K562 (cell line): ENCODE measurements around the gene KPNB1. TPM values are rescaled to one million over a fixed set of nuclear protein-coding genes. Genes with fewer than 3 reads are reported as not detected.
A peak's percentile ranks its signal among the peaks of the same experiment; 100 is the strongest.

ENCODE experiments used
- ATF6 ChIP-seq: sonication (generic); formaldehyde crosslinking; IDR thresholded peaks from 2 replicates; pipeline ENCODE4 v1.4.0; 2020; ENCODE audit warnings: mild to moderate bottlenecking, missing genetic modification reagents
- CREM ChIP-seq: IDR thresholded peaks from 2 replicates; pipeline ENCODE4 v1.6.1; 2014; ENCODE audit warnings: antibody characterized with exemption, low read depth
- EHMT2 ChIP-seq: fragments of 450-650 bp; IDR thresholded peaks from 2 replicates; pipeline ENCODE4 v1.6.1; 2018; ENCODE audit warnings: antibody characterized with exemption
- ILK ChIP-seq: fragments of 450-650 bp; IDR thresholded peaks from 2 replicates; pipeline ENCODE4 v1.6.1; 2016; ENCODE audit warnings: missing genetic modification characterization, low read depth, mild to moderate bottlenecking, missing compliant biosample characterization, moderate library complexity, borderline replicate concordance
- KLF1 ChIP-seq: fragments of 450-650 bp; IDR thresholded peaks from 2 replicates; pipeline ENCODE4 v1.6.1; 2016; ENCODE audit warnings: missing genetic modification characterization, missing compliant biosample characterization
- MAZ ChIP-seq, 2 experiments: fragments of 450-650 bp in 1 of 2; sonication (generic) in 1 of 2; formaldehyde crosslinking; IDR thresholded peaks in 1 of 2; conservative IDR thresholded peaks in 1 of 2; 2 replicates each; pipeline versions ENCODE4 v1.4.0 to v1.5.0; 2020; ENCODE audit warnings: mild to moderate bottlenecking in 1 of 2, missing genetic modification reagents in 1 of 2
- NFATC3 ChIP-seq: fragments of 450-650 bp; IDR thresholded peaks from 2 replicates; pipeline ENCODE4 v1.6.1; 2017; ENCODE audit warnings: mild to moderate bottlenecking
- NR2F6 ChIP-seq: fragments of 450-650 bp; formaldehyde crosslinking; IDR thresholded peaks from 2 replicates; pipeline ENCODE4 v1.4.0; 2020; ENCODE audit warnings: mild to moderate bottlenecking
- PHB ChIP-seq: fragments of 250-450 bp; sonication (Bioruptor Pico); IDR thresholded peaks from 2 replicates; pipeline ENCODE4 v1.5.0; 2021
- POLR2B ChIP-seq: fragments of 450-650 bp; IDR thresholded peaks from 2 replicates; pipeline ENCODE4 v1.6.1; 2018; ENCODE audit warnings: low read depth; ENCODE audit not compliant: partially characterized antibody
- POU5F1 ChIP-seq: fragments of 150-350 bp; IDR thresholded peaks from 2 replicates; pipeline ENCODE4 v1.6.1; 2014; ENCODE audit warnings: borderline replicate concordance, low read length, low read depth, mild to moderate bottlenecking; ENCODE audit not compliant: partially characterized antibody
- SAP30 ChIP-seq: fragments of 200-600 bp; sonication (generic); IDR thresholded peaks from 2 replicates; pipeline ENCODE4 v1.6.1; 2012; ENCODE audit warnings: borderline replicate concordance, low read depth, mild to moderate bottlenecking, moderate library complexity, low read length, control low read depth, inconsistent platforms; ENCODE audit not compliant: insufficient read depth, poor library complexity, severe bottlenecking
- WHSC1 ChIP-seq: IDR thresholded peaks from one replicate; pipeline ENCODE4 v1.6.1; 2012; ENCODE audit warnings: low read length, control low read depth, inconsistent platforms
- ZNF133 ChIP-seq: fragments of 250-450 bp; sonication (Bioruptor Pico); IDR thresholded peaks from 2 replicates; pipeline ENCODE4 v1.4.0; 2020; ENCODE audit warnings: mild to moderate bottlenecking
- ZNF224 ChIP-seq: sonication (generic); formaldehyde crosslinking; IDR thresholded peaks from 2 replicates; pipeline ENCODE4 v1.8.0; 2022; ENCODE audit warnings: mild to moderate bottlenecking, missing genetic modification reagents
- ZNF583 ChIP-seq: fragments of 250-450 bp; sonication (Bioruptor Pico); IDR thresholded peaks from 2 replicates; pipeline ENCODE4 v1.4.0; 2020
- ZNF696 ChIP-seq: fragments of 250-450 bp; sonication (Bioruptor Pico); conservative IDR thresholded peaks from 2 replicates; pipeline ENCODE4 v1.4.0; 2020; ENCODE audit warnings: mild to moderate bottlenecking, moderate library complexity
- polyA plus RNA-seq, 8 experiments: library from polyadenylated mRNA; depleted of rRNA in 4 of 8; stranded (reverse) in 5 of 8; unstranded in 3 of 8; fragments of >200 nt; fragmentation: Nextera tagmentation in 2 of 8; fragmentation: Illumina TruSeq in 1 of 8; extraction: Ambion mirVana in 2 of 8; extraction: Trizol in 1 of 8; gene quantifications; 2 replicates each; pipeline versions ENCODE4 v1.2.1 to v1.2.3, GENCODE V29; 2011 to 2014; ENCODE audit warnings: inconsistent platforms in 1 of 8, missing spikeins in 1 of 8
- total RNA-seq, 7 experiments: library from RNA; depleted of rRNA in 6 of 7; stranded (reverse); fragments of >200 nt in 6 of 7; fragmentation: Illumina TruSeq in 2 of 7; extraction: Trizol in 2 of 7; gene quantifications; 2 replicates each; pipeline versions ENCODE4 v1.2.1 to v1.2.3, GENCODE V29; 2011 to 2021; ENCODE audit warnings: low replicate concordance in 1 of 7
- TF ChIP-seq, protein P1 (sequence below): fragments of 450-650 bp; IDR thresholded peaks from 2 replicates; pipeline ENCODE4 v1.6.1; 2016; ENCODE audit warnings: low read depth

Gene KPNB1
- total and polyA plus RNA-seq, 9 of the 15 experiments (the other 6 are each of a cell fraction or from before 2014, with no cell fraction given): 154 to 622 (median 354) TPM

DNA sequence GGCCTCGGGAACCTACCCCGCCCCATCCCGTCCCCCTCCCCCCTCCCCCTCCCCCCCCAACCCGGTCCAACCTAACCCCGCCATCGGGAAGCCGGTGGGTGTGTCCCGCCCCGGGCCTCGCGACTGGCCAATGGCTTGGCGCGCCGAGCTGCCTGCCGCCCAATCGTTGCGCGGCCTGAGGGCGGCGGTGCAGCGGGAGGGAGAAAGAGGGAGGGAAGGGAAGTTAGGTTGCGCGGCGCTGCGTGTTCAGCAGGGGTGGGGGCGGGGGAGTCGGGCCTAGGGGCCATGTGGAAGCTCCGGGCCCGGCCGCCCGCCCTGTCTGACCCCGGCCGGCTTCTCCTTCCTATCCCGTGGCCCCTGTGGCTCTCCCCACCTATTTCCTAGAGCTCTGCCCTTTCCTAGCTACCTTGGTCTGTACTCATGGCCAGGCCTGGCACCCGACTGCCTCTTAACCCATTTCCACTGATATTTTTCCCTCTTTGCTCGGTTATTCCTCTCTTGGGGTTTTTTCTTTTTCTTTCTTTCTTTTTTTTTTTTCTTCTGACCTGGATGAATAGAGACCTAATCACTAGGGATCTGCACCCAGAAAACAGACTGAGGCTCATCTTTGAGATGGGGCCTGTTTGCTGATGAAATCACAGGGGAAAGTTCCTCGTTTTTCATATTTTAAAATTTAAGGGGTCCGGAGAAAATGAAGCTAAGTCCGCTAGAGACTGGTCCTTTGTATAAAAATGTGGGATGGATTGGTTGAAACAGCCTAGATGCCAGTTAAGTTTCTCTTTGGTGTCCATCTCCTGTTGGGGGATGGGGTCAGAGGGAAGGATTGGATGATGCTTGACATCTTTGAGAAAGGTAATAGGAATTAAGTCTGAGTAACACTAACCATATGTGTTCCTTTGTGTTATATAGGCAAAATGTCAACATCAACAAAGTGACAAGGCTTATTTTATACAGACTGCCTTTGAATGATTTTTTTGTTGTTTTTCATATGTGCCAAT, 1.1 kb downstream of the KPNB1 start (continued):
- TF ChIP-seq POU5F1: no peak
- TF ChIP-seq NR2F6 (CRISPR knock-in tag): no peak
- TF ChIP-seq ZNF133 (CRISPR knock-in tag): no peak
- peak; percentile 43 for TF ChIP-seq POLR2B
- TF ChIP-seq NFATC3: no peak
- TF ChIP-seq CREM: peak; percentile 82
- TF ChIP-seq ZNF224: no peak
- TF ChIP-seq SAP30: peak; percentile 69
- no peak for TF ChIP-seq KLF1 (tag)
- TF ChIP-seq WHSC1: no peak
- no peak for TF ChIP-seq PHB (CRISPR knock-in tag)
- no peak for TF ChIP-seq ZNF583 (CRISPR knock-in tag)
- TF ChIP-seq, protein P1, sequence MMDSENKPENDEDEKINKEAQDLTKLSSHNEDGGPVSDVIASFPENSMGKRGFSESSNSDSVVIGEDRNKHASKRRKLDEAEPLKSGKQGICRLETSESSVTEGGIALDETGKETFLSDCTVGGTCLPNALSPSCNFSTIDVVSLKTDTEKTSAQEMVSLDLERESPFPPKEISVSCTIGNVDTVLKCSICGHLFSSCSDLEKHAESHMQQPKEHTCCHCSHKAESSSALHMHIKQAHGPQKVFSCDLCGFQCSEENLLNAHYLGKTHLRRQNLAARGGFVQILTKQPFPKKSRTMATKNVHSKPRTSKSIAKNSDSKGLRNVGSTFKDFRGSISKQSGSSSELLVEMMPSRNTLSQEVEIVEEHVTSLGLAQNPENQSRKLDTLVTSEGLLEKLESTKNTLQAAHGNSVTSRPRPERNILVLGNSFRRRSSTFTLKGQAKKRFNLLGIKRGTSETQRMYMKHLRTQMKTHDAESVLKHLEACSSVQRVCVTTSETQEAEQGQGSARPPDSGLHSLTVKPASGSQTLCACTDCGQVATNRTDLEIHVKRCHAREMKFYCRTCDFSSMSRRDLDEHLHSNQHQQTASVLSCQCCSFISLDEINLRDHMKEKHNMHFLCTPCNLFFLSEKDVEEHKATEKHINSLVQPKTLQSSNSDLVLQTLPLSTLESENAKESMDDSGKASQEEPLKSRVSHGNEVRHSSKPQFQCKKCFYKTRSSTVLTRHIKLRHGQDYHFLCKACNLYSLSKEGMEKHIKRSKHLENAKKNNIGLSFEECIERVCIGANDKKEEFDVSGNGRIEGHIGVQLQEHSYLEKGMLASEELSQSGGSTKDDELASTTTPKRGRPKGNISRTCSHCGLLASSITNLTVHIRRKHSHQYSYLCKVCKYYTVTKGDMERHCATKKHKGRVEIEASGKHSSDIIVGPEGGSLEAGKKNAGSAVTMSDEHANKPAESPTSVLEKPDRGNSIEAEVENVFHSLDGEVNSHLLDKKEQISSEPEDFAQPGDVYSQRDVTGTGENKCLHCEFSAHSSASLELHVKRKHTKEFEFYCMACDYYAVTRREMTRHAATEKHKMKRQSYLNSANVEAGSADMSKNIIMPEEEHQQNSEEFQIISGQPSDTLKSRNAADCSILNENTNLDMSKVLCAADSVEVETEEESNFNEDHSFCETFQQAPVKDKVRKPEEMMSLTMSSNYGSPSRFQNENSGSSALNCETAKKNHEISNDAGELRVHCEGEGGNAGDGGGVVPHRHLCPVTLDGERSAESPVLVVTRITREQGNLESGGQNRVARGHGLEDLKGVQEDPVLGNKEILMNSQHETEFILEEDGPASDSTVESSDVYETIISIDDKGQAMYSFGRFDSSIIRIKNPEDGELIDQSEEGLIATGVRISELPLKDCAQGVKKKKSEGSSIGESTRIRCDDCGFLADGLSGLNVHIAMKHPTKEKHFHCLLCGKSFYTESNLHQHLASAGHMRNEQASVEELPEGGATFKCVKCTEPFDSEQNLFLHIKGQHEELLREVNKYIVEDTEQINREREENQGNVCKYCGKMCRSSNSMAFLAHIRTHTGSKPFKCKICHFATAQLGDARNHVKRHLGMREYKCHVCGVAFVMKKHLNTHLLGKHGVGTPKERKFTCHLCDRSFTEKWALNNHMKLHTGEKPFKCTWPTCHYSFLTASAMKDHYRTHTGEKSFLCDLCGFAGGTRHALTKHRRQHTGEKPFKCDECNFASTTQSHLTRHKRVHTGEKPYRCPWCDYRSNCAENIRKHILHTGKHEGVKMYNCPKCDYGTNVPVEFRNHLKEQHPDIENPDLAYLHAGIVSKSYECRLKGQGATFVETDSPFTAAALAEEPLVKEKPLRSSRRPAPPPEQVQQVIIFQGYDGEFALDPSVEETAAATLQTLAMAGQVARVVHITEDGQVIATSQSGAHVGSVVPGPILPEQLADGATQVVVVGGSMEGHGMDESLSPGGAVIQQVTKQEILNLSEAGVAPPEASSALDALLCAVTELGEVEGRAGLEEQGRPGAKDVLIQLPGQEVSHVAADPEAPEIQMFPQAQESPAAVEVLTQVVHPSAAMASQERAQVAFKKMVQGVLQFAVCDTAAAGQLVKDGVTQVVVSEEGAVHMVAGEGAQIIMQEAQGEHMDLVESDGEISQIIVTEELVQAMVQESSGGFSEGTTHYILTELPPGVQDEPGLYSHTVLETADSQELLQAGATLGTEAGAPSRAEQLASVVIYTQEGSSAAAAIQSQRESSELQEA: no peak
- peak; percentile 90 to 97 for TF ChIP-seq MAZ (CRISPR knock-in tag; conservative IDR thresholded peaks at IDR 0.05 in 1 of 2, IDR thresholded peaks at IDR 0.05 in 1 of 2)
- no peak for TF ChIP-seq ILK
- TF ChIP-seq EHMT2: no peak
- no peak for TF ChIP-seq ATF6 (CRISPR knock-in tag)
- TF ChIP-seq ZNF696: no peak
